CD4-positive, alpha-beta T cell (primary cell): ENCODE data around the gene PLCB1. TPM values are rescaled to one million over a fixed set of nuclear protein-coding genes. Genes with fewer than 3 reads are reported as not detected.

Experiments
- ATAC-seq: fragments of 200-7000 bp; cut with Tn5 transposase; one replicate; pipeline ENCODE4 v1.10.0; 2022; ENCODE audit warnings: mild to moderate bottlenecking; ENCODE audit not compliant: poor library complexity
- CTCF ChIA-PET: fragments of 350-600 bp; sonication (Branson Sonifier 250); formaldehyde crosslinking; loops from one replicate; lab custom pipeline; 2021; ENCODE audit warnings: antibody characterized with exemption, inconsistent platforms; lab: Charles Lee
- POLR2A ChIA-PET: fragments of 350-600 bp; sonication (Branson Sonifier 250); formaldehyde crosslinking; loops from one replicate; lab custom pipeline; 2021; ENCODE audit warnings: antibody characterized with exemption, inconsistent platforms; lab: Charles Lee
- DNase-seq, 14 experiments: peaks; one replicate each; pipeline ENCODE4 v3.0.0-alpha.2; 2013 to 2020; ENCODE audit warnings: mixed read lengths in 2 of 14
- H3K27ac ChIP-seq, 2 donors: one replicate each; pipeline versions ENCODE4 v1.5.1 to v1.7.0; 2013; ENCODE audit warnings: low read length in 2 of 2, low read depth in 1 of 2, mild to moderate bottlenecking in 1 of 2
- H3K27me3 ChIP-seq, 2 experiments: 1 replicate in 1 of 2; 2 replicates in 1 of 2; pipeline versions ENCODE4 v1.6.1 to v1.7.0; 2013; ENCODE audit warnings: low read length in 2 of 2, control low read depth in 1 of 2, mild to moderate bottlenecking in 1 of 2, moderate library complexity in 1 of 2; ENCODE audit not compliant: insufficient read depth in 2 of 2, control insufficient read depth in 1 of 2
- H3K36me3 ChIP-seq: one replicate; pipeline ENCODE4 v1.6.1; 2013; ENCODE audit warnings: low read length, control low read depth; ENCODE audit not compliant: insufficient read depth
- H3K4me1 ChIP-seq: one replicate; pipeline ENCODE4 v1.6.1; 2013; ENCODE audit warnings: low read length, control low read depth; ENCODE audit not compliant: insufficient read depth
- H3K4me3 ChIP-seq: one replicate; pipeline ENCODE4 v1.5.1; 2013; ENCODE audit warnings: mild to moderate bottlenecking, low read length, moderate library complexity
- H3K9me3 ChIP-seq, 2 experiments: 1 replicate in 1 of 2; 2 replicates in 1 of 2; pipeline versions ENCODE4 v1.6.1 to v1.7.0; 2013; ENCODE audit warnings: low read length in 2 of 2, mild to moderate bottlenecking in 2 of 2, control low read depth in 1 of 2, moderate library complexity in 1 of 2; ENCODE audit not compliant: control insufficient read depth in 1 of 2, insufficient read depth in 1 of 2
- H3K27ac Mint-ChIP-seq: one replicate; pipeline ENCODE4 v1.8.0; 2020; ENCODE audit warnings: mixed read lengths
- H3K27me3 Mint-ChIP-seq: one replicate; pipeline ENCODE4 v1.8.0; 2021; ENCODE audit warnings: mixed read lengths
- H3K36me3 Mint-ChIP-seq: one replicate; pipeline ENCODE4 v1.8.0; 2021; ENCODE audit warnings: low read depth, mixed read lengths
- H3K4me1 Mint-ChIP-seq: one replicate; pipeline ENCODE4 v1.8.0; 2021; ENCODE audit warnings: low read depth, mixed read lengths
- H3K4me3 Mint-ChIP-seq: one replicate; pipeline ENCODE4 v1.8.0; 2020; ENCODE audit warnings: mild to moderate bottlenecking, mixed read lengths
- H3K9me3 Mint-ChIP-seq: one replicate; pipeline ENCODE4 v1.8.0; 2020; ENCODE audit warnings: mixed read lengths
- CTCF ChIP-seq: fragments of 200-600 bp; IDR thresholded peaks from one replicate; pipeline ENCODE4 v1.8.0; 2022; ENCODE audit warnings: antibody characterized with exemption, mild to moderate bottlenecking
- intact Hi-C, 2 experiments: fragments of 100-400 bp; cut with DNase I in 1 of 2; cut with micrococcal nuclease in 1 of 2; formaldehyde crosslinking; loops; one replicate each; pipeline versions ENCODE4 v1.15.1 to v1.9.0; 2023 to 2025; cut with DNase I, micrococcal nuclease
- total RNA-seq, 174 experiments: library from RNA in 2 of 174; stranded (reverse) in 2 of 174; gene quantifications; one replicate each; pipeline ENCODE4 v1.2.3 and lab custom pipeline; 2021 to 2026

The PLCB1 gene
- total RNA-seq, 2 experiments from 2014 or later: 3.8 to 5.6 TPM

GRCh38 chr20:8670893-8671215 lies 538.8 kb downstream of the PLCB1 start:
- Mint-ChIP-seq H3K27me3 (no peaks in the 10 kb centered on the region), H3K36me3 (no peaks in the 10 kb centered on the region), H3K9me3 (no peaks in the 10 kb centered on the region), H3K4me1 (peaks cover 13% of the 10 kb centered on the region), H3K27ac (no peak overlapping the region), H3K4me3 (no peak overlapping the region)
- POLR2A ChIA-PET: no interaction called here
- CTCF ChIA-PET: no interaction called here
- no peak for TF ChIP-seq CTCF
- ATAC-seq (no peak), DNase-seq (no peak)
- Histone ChIP-seq H3K4me3 (no peak overlapping the region), H3K27ac (no peak overlapping the region), H3K9me3 (peaks cover 0 to 1% of the 10 kb centered on the region in 2 experiments), H3K36me3 (no peaks in the 10 kb centered on the region), H3K4me1 (no peaks in the 10 kb centered on the region), H3K27me3 (no peaks in the 10 kb centered on the region)
- intact Hi-C loops: no loop called here

- Histone ChIP-seq H3K9me3 (peaks cover 0 to 5% of the 10 kb centered on the region in 2 experiments), H3K27ac (no peak overlapping the region), H3K27me3 (no peaks in the 10 kb centered on the region), H3K36me3 (no peaks in the 10 kb centered on the region), H3K4me3 (no peak overlapping the region), H3K4me1 (no peaks in the 10 kb centered on the region)
- ATAC-seq (no peak), DNase-seq (no peak)
- no peak for TF ChIP-seq CTCF
- ChIA-PET POLR2A (no interaction called here), CTCF (no interaction called here)
- Mint-ChIP-seq H3K4me3 (no peak overlapping the region), H3K36me3 (no peaks in the 10 kb centered on the region), H3K27ac (no peak overlapping the region), H3K27me3 (no peaks in the 10 kb centered on the region), H3K9me3 (no peaks in the 10 kb centered on the region), H3K4me1 (peaks cover 13% of the 10 kb centered on the region)
- intact Hi-C loops: no loop called here
These were observed 539.4 kb downstream of the PLCB1 start for GRCh38 chr20:8671370-8671961.

GRCh38 chr20:8673116-8673515 lies 541.0 kb downstream of the PLCB1 start:
- H3K27ac Mint-ChIP-seq: no peak overlapping the region
- POLR2A ChIA-PET: no interaction called here
- Histone ChIP-seq H3K4me3 (no peak overlapping the region), H3K36me3 (no peaks in the 10 kb centered on the region), H3K27ac (no peak overlapping the region), H3K27me3 (no peaks in the 10 kb centered on the region), H3K4me1 (no peaks in the 10 kb centered on the region), H3K9me3 (peaks cover 0 to 9% of the 10 kb centered on the region in 2 experiments)
- H3K36me3 Mint-ChIP-seq: no peaks in the 10 kb centered on the region
- ATAC-seq (no peak), DNase-seq (no peak)
- intact Hi-C loops: no loop called here
- H3K27me3 Mint-ChIP-seq: no peaks in the 10 kb centered on the region
- no peaks in the 10 kb centered on the region for H3K9me3 Mint-ChIP-seq
- no peak overlapping the region for H3K4me3 Mint-ChIP-seq
- TF ChIP-seq CTCF: no peak
- peaks cover 13% of the 10 kb centered on the region for H3K4me1 Mint-ChIP-seq
- CTCF ChIA-PET: interaction anchor here (0.5 kb wide), 1 partner anchor 745 kb away, joined by 5 read pairs; no protein-coding TSS in a partner anchor
